PC-9 (cell line): ENCODE results near the gene SYPL1. TPM values are rescaled to one million over a fixed set of nuclear protein-coding genes. Genes with fewer than 3 reads are reported as not detected.

ENCODE experiments used
- BruUV-seq: library from RNA; stranded (reverse); fragments of 400-500 nt; replicated peaks from 2 replicates; lab custom pipeline; 2021; lab: Mats Ljungman, UMichigan
- CTCF ChIA-PET: fragments of 300-600 bp; sonication (Branson Sonifier 250); formaldehyde crosslinking; loops from one replicate; lab custom pipeline; 2022; ENCODE audit warnings: antibody characterized with exemption; lab: Charles Lee
- POLR2A ChIA-PET: fragments of 300-600 bp; sonication (Branson Sonifier 250); formaldehyde crosslinking; loops from one replicate; lab custom pipeline; 2022; ENCODE audit warnings: antibody characterized with exemption; ENCODE audit not compliant: unreplicated experiment; lab: Charles Lee
- DNase-seq, 2 experiments: peaks; one replicate each; pipeline versions ENCODE4 v3.0.0 to v3.0.0-alpha.2; 2015 to 2022; ENCODE audit warnings: mixed read lengths in 1 of 2
- H2AFZ ChIP-seq: fragments of 200-600 bp; sonication (generic); 2 replicates; pipeline ENCODE4 v1.8.1; 2017; ENCODE audit warnings: antibody characterized with exemption
- H3F3A ChIP-seq: fragments of 200-600 bp; sonication (generic); 2 replicates; pipeline ENCODE4 v1.8.1; 2017; ENCODE audit warnings: antibody characterized with exemption, mild to moderate bottlenecking, low read depth; ENCODE audit not compliant: insufficient read depth
- H3K27ac ChIP-seq: fragments of 200-600 bp; sonication (generic); 2 replicates; pipeline ENCODE4 v1.6.1; 2016; ENCODE audit warnings: mixed run types
- H3K27me3 ChIP-seq: fragments of 200-600 bp; sonication (generic); 2 replicates; pipeline ENCODE4 v1.6.1; 2016; ENCODE audit warnings: low read depth, mixed run types; ENCODE audit not compliant: insufficient read depth
- H3K36me3 ChIP-seq: fragments of 200-600 bp; sonication (generic); 2 replicates; pipeline ENCODE4 v1.6.1; 2016; ENCODE audit warnings: low read depth, mixed run types
- H3K4me1 ChIP-seq: fragments of 200-600 bp; sonication (generic); replicated peaks from 2 replicates; pipeline ENCODE4 v1.6.1; 2016; ENCODE audit warnings: mixed run types; ENCODE audit not compliant: insufficient read depth
- H3K4me2 ChIP-seq: fragments of 200-600 bp; sonication (generic); 2 replicates; pipeline ENCODE4 v1.6.1; 2017; ENCODE audit warnings: mixed run types
- H3K4me3 ChIP-seq: fragments of 200-600 bp; sonication (generic); 2 replicates; pipeline ENCODE4 v1.6.1; 2016; ENCODE audit warnings: mixed run types
- H3K79me2 ChIP-seq: fragments of 200-600 bp; sonication (generic); 2 replicates; pipeline ENCODE4 v1.6.1; 2017; ENCODE audit warnings: low read depth, mixed run types
- H3K9me2 ChIP-seq: fragments of 200-600 bp; sonication (generic); 2 replicates; pipeline ENCODE4 v1.8.1; 2017; ENCODE audit warnings: mild to moderate bottlenecking; ENCODE audit not compliant: insufficient read depth
- H3K9me3 ChIP-seq: fragments of 200-600 bp; sonication (generic); 2 replicates; pipeline ENCODE4 v1.8.1; 2016; ENCODE audit warnings: low read depth; ENCODE audit not compliant: insufficient read depth
- H4K20me1 ChIP-seq: fragments of 200-600 bp; sonication (generic); 2 replicates; pipeline ENCODE4 v1.8.1; 2017; ENCODE audit not compliant: insufficient read depth
- CTCF ChIP-seq: fragments of 200-600 bp; sonication (generic); conservative IDR thresholded peaks from 2 replicates; pipeline ENCODE4 v1.6.1; 2017; ENCODE audit warnings: mixed run types, antibody characterized with exemption, mild to moderate bottlenecking, moderate library complexity
- EZH2 ChIP-seq: fragments of 200-600 bp; sonication (generic); IDR thresholded peaks from 2 replicates; pipeline ENCODE4 v1.8.0; 2017; ENCODE audit warnings: antibody characterized with exemption, low read depth
- intact Hi-C: fragments of 100-400 bp; cut with micrococcal nuclease; formaldehyde crosslinking; loops from one replicate; pipeline ENCODE4 v1.10.0; 2022; ENCODE audit not compliant: unreplicated experiment
- total RNA-seq: library from RNA; stranded (reverse); gene quantifications from 2 replicates; pipeline ENCODE4 v1.2.3, GENCODE V29; 2021

The SYPL1 gene
- total RNA-seq, 1 experiment from 2014 or later = 102 TPM

DNA sequence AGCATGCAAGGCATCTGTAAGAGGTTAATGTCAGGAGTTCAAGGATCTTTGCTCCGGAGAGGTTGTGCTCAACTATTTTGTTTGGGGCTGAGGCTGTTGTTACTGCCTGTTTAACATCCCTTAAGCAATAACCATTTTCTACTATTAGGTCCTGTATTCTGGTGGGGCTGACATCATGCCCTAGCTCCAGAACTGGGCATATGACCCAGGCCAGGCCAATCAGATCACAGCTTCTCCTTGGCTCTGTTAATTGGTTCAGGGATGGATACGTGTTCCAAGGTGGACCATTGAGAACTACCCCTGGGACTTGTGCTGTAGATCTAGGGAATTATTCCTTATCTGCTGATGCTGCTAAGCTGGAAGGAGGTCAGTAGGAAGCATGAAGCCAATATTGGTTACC lies 67.0 kb downstream of the SYPL1 start:
- H3K9me2 ChIP-seq = no peaks in the 10 kb centered on the region
- POLR2A ChIA-PET = no interaction called here
- intact Hi-C loops = no loop called here
- CTCF ChIA-PET = interaction anchor here (0.5 kb wide), 1 partner anchor 109 kb away, joined by 3 read pairs; no protein-coding TSS in a partner anchor
- no peaks in the 10 kb centered on the region for H3K79me2 ChIP-seq
- no peak overlapping the region for H3K27ac ChIP-seq
- no TSS peak for BruUV-seq
- no peak for DNase-seq
- no peaks in the 10 kb centered on the region for H4K20me1 ChIP-seq
- H2AFZ ChIP-seq = no peak overlapping the region
- H3K36me3 ChIP-seq = no peaks in the 10 kb centered on the region
- no peak overlapping the region for H3K4me2 ChIP-seq
- no peaks in the 10 kb centered on the region for H3K9me3 ChIP-seq
- H3K27me3 ChIP-seq = 0 out of 2 replicates have a peak, but pooled peaks cover 7% of the 10 kb centered on the region
- H3K4me1 ChIP-seq = peaks cover 6% of the 10 kb centered on the region; the same call in 1 of the 2 replicates
- no peaks in the 10 kb centered on the region for H3F3A ChIP-seq
- H3K4me3 ChIP-seq = no peak overlapping the region
- TF ChIP-seq CTCF (no peak), EZH2 (no peak)

GRCh38 chr7:106042196-106042611 lies 69.9 kb downstream of the SYPL1 start:
- BruUV-seq = no TSS peak
- DNase-seq = no peak
- Histone ChIP-seq H3K4me3 (no peak overlapping the region), H4K20me1 (no peaks in the 10 kb centered on the region), H3K9me3 (no peaks in the 10 kb centered on the region), H3K27me3 (0 out of 2 replicates have a peak, but pooled peaks cover 7% of the 10 kb centered on the region), H3K27ac (no peak overlapping the region), H3K9me2 (no peaks in the 10 kb centered on the region), H3K36me3 (no peaks in the 10 kb centered on the region), H3F3A (no peaks in the 10 kb centered on the region), H3K4me1 (peaks cover 6% of the 10 kb centered on the region; the same call in 1 of the 2 replicates), H2AFZ (no peak overlapping the region), H3K4me2 (peak overlapping the region; percentile 68), H3K79me2 (no peaks in the 10 kb centered on the region)
- TF ChIP-seq CTCF (no peak), EZH2 (no peak)
- POLR2A ChIA-PET = no interaction called here
- CTCF ChIA-PET = interaction anchor here (0.8 to 1.9 kb wide), 3 partner anchors 281 to 390 kb away, joined by 3 to 6 read pairs (median 6); no protein-coding TSS in a partner anchor
- intact Hi-C loops = loop anchor here (1.0 to 5.0 kb wide), 6 partner anchors 165 to 1119 kb away; partner anchors contain the start of genes ATXN7L1 and RINT1

DNA sequence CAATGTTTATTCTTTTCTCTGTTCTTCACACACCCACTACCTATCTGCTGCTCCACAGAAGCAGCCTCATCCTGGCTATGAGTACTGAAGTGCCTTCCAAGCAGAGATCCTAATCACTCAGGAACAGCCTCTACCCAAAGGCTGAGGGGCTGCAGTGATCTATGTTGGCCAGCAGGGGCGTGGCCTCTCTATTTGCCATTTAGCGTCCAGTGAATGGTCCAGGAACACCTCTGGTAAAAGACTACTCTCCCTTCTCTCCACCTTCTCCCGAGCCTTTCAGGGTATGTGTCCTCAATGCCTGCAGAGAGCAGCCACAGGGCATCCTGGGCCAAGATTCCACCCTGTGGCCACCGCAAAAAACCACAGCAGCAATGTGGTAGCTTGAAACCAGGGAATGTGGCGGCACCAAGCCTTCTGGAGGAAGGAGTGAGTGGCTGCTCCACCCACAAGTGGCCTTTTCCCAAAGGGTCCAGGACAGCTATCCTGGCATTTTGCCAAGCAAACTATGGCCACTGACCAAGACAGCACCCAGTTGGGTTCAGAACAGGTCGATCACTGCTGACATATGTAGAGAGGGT lies 70.9 kb downstream of the SYPL1 start:
- H3K79me2 ChIP-seq = no peaks in the 10 kb centered on the region
- H3K4me3 ChIP-seq = no peak overlapping the region
- ChIA-PET POLR2A (no interaction called here), CTCF (interaction anchor here (0.6 to 1.2 kb wide), 2 partner anchors 82 to 387 kb away, joined by 3 read pairs; no protein-coding TSS in a partner anchor)
- H3K4me1 ChIP-seq = peaks cover 6% of the 10 kb centered on the region; the same call in 1 of the 2 replicates
- H3K9me2 ChIP-seq = no peaks in the 10 kb centered on the region
- DNase-seq = peak; percentile 39 to 48
- H3K27me3 ChIP-seq = 0 out of 2 replicates have a peak, but pooled peaks cover 7% of the 10 kb centered on the region
- H3K27ac ChIP-seq = no peak overlapping the region
- H3K36me3 ChIP-seq = no peaks in the 10 kb centered on the region
- no peaks in the 10 kb centered on the region for H3K9me3 ChIP-seq
- intact Hi-C loops = loop anchor here (5.0 kb wide), 2 partner anchors 164 to 509 kb away; partner anchors contain the start of genes ATXN7L1 and RINT1
- no peak overlapping the region for H2AFZ ChIP-seq
- H3F3A ChIP-seq = no peaks in the 10 kb centered on the region
- TF ChIP-seq EZH2 (no peak), CTCF (peak; percentile 80)
- no peaks in the 10 kb centered on the region for H4K20me1 ChIP-seq
- no TSS peak for BruUV-seq
- no peak overlapping the region for H3K4me2 ChIP-seq

Other genes starting within 250 kb of the SYPL1 start
- gene ATXN7L1, start 235.7 kb downstream of the SYPL1 start, total RNA-seq = 10.8 and 14.6 TPM in 2 replicates
- 8.7 and 12.1 TPM in 2 replicates for gene CDHR3, start 149.0 kb downstream of the SYPL1 start, total RNA-seq
- gene NAMPT, start 172.7 kb upstream of the SYPL1 start, total RNA-seq = 208 and 302 TPM in 2 replicates